CD4-positive, alpha-beta T cell (primary cell): ENCODE measurements around the gene ZSCAN16. TPM values are rescaled to one million over a fixed set of nuclear protein-coding genes. Genes with fewer than 3 reads are reported as not detected.
A peak's percentile ranks its signal among the peaks of the same experiment; 100 is the strongest.
"Not testable (repeated sequence)": the region's sequence is repeated elsewhere in the genome, so short reads cannot be mapped to it uniquely, and the experiment has no call there.

Source experiments
- ATAC-seq: fragments of 200-7000 bp; cut with Tn5 transposase; one replicate; pipeline ENCODE4 v1.10.0; 2022; ENCODE audit warnings: mild to moderate bottlenecking; ENCODE audit not compliant: poor library complexity
- CTCF ChIA-PET: fragments of 350-600 bp; sonication (Branson Sonifier 250); formaldehyde crosslinking; loops from one replicate; lab custom pipeline; 2021; ENCODE audit warnings: antibody characterized with exemption, inconsistent platforms; lab: Charles Lee
- POLR2A ChIA-PET: fragments of 350-600 bp; sonication (Branson Sonifier 250); formaldehyde crosslinking; loops from one replicate; lab custom pipeline; 2021; ENCODE audit warnings: antibody characterized with exemption, inconsistent platforms; lab: Charles Lee
- DNase-seq, 14 experiments: peaks; one replicate each; pipeline ENCODE4 v3.0.0-alpha.2; 2013 to 2020; ENCODE audit warnings: mixed read lengths in 2 of 14
- H3K27ac ChIP-seq, 2 donors: one replicate each; pipeline versions ENCODE4 v1.5.1 to v1.7.0; 2013; ENCODE audit warnings: low read length in 2 of 2, low read depth in 1 of 2, mild to moderate bottlenecking in 1 of 2
- H3K27me3 ChIP-seq, 2 experiments: 1 replicate in 1 of 2; 2 replicates in 1 of 2; pipeline versions ENCODE4 v1.6.1 to v1.7.0; 2013; ENCODE audit warnings: low read length in 2 of 2, control low read depth in 1 of 2, mild to moderate bottlenecking in 1 of 2, moderate library complexity in 1 of 2; ENCODE audit not compliant: insufficient read depth in 2 of 2, control insufficient read depth in 1 of 2
- H3K36me3 ChIP-seq: one replicate; pipeline ENCODE4 v1.6.1; 2013; ENCODE audit warnings: low read length, control low read depth; ENCODE audit not compliant: insufficient read depth
- H3K4me1 ChIP-seq: one replicate; pipeline ENCODE4 v1.6.1; 2013; ENCODE audit warnings: low read length, control low read depth; ENCODE audit not compliant: insufficient read depth
- H3K4me3 ChIP-seq: one replicate; pipeline ENCODE4 v1.5.1; 2013; ENCODE audit warnings: mild to moderate bottlenecking, low read length, moderate library complexity
- H3K9me3 ChIP-seq, 2 experiments: 1 replicate in 1 of 2; 2 replicates in 1 of 2; pipeline versions ENCODE4 v1.6.1 to v1.7.0; 2013; ENCODE audit warnings: low read length in 2 of 2, mild to moderate bottlenecking in 2 of 2, control low read depth in 1 of 2, moderate library complexity in 1 of 2; ENCODE audit not compliant: control insufficient read depth in 1 of 2, insufficient read depth in 1 of 2
- H3K27ac Mint-ChIP-seq: one replicate; pipeline ENCODE4 v1.8.0; 2020; ENCODE audit warnings: mixed read lengths
- H3K27me3 Mint-ChIP-seq: one replicate; pipeline ENCODE4 v1.8.0; 2021; ENCODE audit warnings: mixed read lengths
- H3K36me3 Mint-ChIP-seq: one replicate; pipeline ENCODE4 v1.8.0; 2021; ENCODE audit warnings: low read depth, mixed read lengths
- H3K4me1 Mint-ChIP-seq: one replicate; pipeline ENCODE4 v1.8.0; 2021; ENCODE audit warnings: low read depth, mixed read lengths
- H3K4me3 Mint-ChIP-seq: one replicate; pipeline ENCODE4 v1.8.0; 2020; ENCODE audit warnings: mild to moderate bottlenecking, mixed read lengths
- H3K9me3 Mint-ChIP-seq: one replicate; pipeline ENCODE4 v1.8.0; 2020; ENCODE audit warnings: mixed read lengths
- CTCF ChIP-seq: fragments of 200-600 bp; IDR thresholded peaks from one replicate; pipeline ENCODE4 v1.8.0; 2022; ENCODE audit warnings: antibody characterized with exemption, mild to moderate bottlenecking
- intact Hi-C, 2 experiments: fragments of 100-400 bp; cut with DNase I in 1 of 2; cut with micrococcal nuclease in 1 of 2; formaldehyde crosslinking; loops; one replicate each; pipeline versions ENCODE4 v1.15.1 to v1.9.0; 2023 to 2025; cut with DNase I, micrococcal nuclease
- polyA plus RNA-seq, 2 donors: library from polyadenylated mRNA; unstranded; fragments of 120-200 nt; gene quantifications; one replicate each; pipeline ENCODE4 v1.2.1, GENCODE V29; 2013
- total RNA-seq, 174 experiments: library from RNA in 2 of 174; stranded (reverse) in 2 of 174; gene quantifications; one replicate each; pipeline ENCODE4 v1.2.3 and lab custom pipeline; 2021 to 2026

ZSCAN16 gene
- total RNA-seq (1 to 10 TPM; 7.3 to 7.4 TPM), total RNA-seq (lab: John Stamatoyannopoulos, UW) (2.4 to 25.3 (median 15.1) reads per million in 172 experiments)
- polyA plus RNA-seq (2013, experiment 1 of 2): 10.0 TPM
- 8.8 TPM for polyA plus RNA-seq (2013, experiment 2 of 2)

- ChIA-PET CTCF (interaction anchor here (0.8 to 2.3 kb wide), 3 partner anchors 17 to 232 kb away, joined by 3 to 7 read pairs (median 5); partner anchors contain the start of gene ZKSCAN8), POLR2A (interaction anchor here (0.6 to 3.0 kb wide), 9 partner anchors 12 to 771 kb away, joined by 3 to 71 read pairs (median 4); partner anchors contain the start of genes ZKSCAN3, ZKSCAN8 and ZSCAN26)
- peak; percentile 56 for ATAC-seq
- TF ChIP-seq CTCF: no peak
- Mint-ChIP-seq H3K4me1 (peaks cover 57% of the 10 kb centered on the region), H3K9me3 (no peaks in the 10 kb centered on the region), H3K36me3 (peaks cover 56% of the 10 kb centered on the region), H3K27ac (peak within 1 kb of the TSS; percentile 95), H3K4me3 (peak within 1 kb of the TSS; percentile 83), H3K27me3 (no peaks in the 10 kb centered on the region)
- Histone ChIP-seq H3K27ac (peak within 1 kb of the TSS; percentile 84 to 91), H3K9me3 (no peaks in the 10 kb centered on the region), H3K36me3 (peaks cover 43% of the 10 kb centered on the region), H3K27me3 (no peaks in the 10 kb centered on the region), H3K4me1 (peaks cover 20% of the 10 kb centered on the region), H3K4me3 (peak within 1 kb of the TSS; percentile 85)
- DNase-seq: peak; percentile 51 to 87 (median 70)
- intact Hi-C loops: loop anchor here in 1 of 2 experiments (1.0 kb wide), 1 partner anchor 17 kb away; the partner anchor contains the start of gene ZKSCAN8
These were observed at the start of gene ZSCAN16 for GRCh38 chr6:28124350-28124970. Gene ZSCAN16, plus strand, starts transcription at chr6:28124609. Its CDS starts 835 bp downstream, at chr6:28125444.

DNA sequence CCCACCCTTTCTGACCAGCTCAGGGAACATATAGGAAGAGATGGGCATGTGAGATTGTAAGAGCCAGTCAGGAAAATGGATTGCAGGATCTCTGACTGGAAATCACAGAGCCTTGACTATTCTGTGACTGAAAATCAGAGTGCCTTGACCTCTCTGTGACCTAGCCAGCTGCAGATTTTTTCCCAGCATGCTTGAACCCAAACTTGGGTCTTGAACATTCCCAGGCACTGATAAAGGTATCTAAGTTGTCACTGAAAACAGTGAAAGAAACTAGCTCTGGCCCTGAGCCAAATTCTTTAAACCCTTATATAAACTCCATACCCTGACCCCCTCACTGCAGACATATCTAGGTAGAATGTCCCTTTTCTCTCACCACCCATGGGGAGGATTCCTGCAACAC is 46.4 kb upstream of the ZSCAN16 start:
- H3K27ac Mint-ChIP-seq: peak overlapping the region; percentile 49
- peaks cover 16% of the 10 kb centered on the region for H3K36me3 Mint-ChIP-seq
- H3K27me3 Mint-ChIP-seq: no peaks in the 10 kb centered on the region
- peaks cover 0 to 3% of the 10 kb centered on the region in 2 experiments for H3K27me3 ChIP-seq
- POLR2A ChIA-PET: no interaction called here
- peaks cover 22% of the 10 kb centered on the region for H3K4me1 Mint-ChIP-seq
- ATAC-seq: no peak
- no peak for DNase-seq
- H3K4me3 Mint-ChIP-seq: peak overlapping the region; percentile 86
- no peak for TF ChIP-seq CTCF
- H3K4me3 ChIP-seq: no peak overlapping the region
- H3K9me3 Mint-ChIP-seq: no peaks in the 10 kb centered on the region
- peaks cover 16% of the 10 kb centered on the region for H3K4me1 ChIP-seq
- no peaks in the 10 kb centered on the region for H3K9me3 ChIP-seq
- no peak overlapping the region for H3K27ac ChIP-seq
- H3K36me3 ChIP-seq: no peaks in the 10 kb centered on the region
- CTCF ChIA-PET: no interaction called here
- intact Hi-C loops: no loop called here

DNA sequence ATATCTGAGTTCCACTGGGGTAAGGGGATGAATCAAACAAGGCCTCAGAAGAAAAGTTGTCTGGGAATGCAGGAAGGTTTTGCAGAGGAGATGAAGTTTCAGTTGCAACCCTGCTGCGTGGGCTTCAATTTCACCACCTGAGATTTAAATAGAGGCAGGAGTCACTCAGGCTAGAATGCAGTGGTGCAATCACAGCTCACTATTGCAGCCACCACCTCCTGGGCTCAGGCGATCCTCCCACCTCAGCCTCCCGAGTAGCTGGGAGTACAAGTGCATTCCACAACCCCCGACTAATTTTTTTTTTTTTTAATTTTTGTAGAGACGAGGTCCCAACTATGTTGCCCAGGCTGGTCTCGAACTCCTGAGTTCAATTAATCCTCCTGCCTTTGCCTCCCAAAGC is 45.6 kb upstream of the ZSCAN16 start:
- Mint-ChIP-seq H3K27me3 (no peaks in the 10 kb centered on the region), H3K27ac (peak overlapping the region; percentile 49), H3K4me3 (peak overlapping the region; percentile 86), H3K4me1 (peaks cover 22% of the 10 kb centered on the region), H3K36me3 (peaks cover 16% of the 10 kb centered on the region), H3K9me3 (no peaks in the 10 kb centered on the region)
- POLR2A ChIA-PET: no interaction called here
- Histone ChIP-seq H3K27me3 (peaks cover 0 to under 1% of the 10 kb centered on the region in 2 experiments), H3K4me3 (no peak overlapping the region), H3K9me3 (no peaks in the 10 kb centered on the region), H3K27ac (no peak overlapping the region), H3K36me3 (no peaks in the 10 kb centered on the region), H3K4me1 (peaks cover 16% of the 10 kb centered on the region)
- ATAC-seq: no peak
- DNase-seq: no peak
- CTCF ChIA-PET: no interaction called here
- intact Hi-C loops: no loop called here
- TF ChIP-seq CTCF: no peak

DNA sequence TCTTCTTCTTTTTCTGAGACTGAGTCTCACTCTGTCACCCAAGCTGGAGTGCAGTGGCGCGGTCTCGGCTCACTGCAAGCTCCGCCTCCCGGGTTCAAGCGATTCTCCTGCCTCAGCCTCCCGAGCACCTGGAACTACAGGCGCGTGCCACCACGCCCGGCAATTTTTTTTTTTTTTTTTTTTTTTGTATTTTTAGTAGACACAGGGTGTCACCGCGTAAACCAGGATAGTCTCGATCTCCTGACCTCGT is 44.1 kb upstream of the ZSCAN16 start, which contains the start of gene ZNF165:
ZNF165 (plus strand) TSS at position 188 of the 250 bp plus-strand sequence. CDS start 4,913 bp downstream, outside the sequence.
- Mint-ChIP-seq H3K36me3 (peaks cover 16% of the 10 kb centered on the region), H3K4me1 (peaks cover 22% of the 10 kb centered on the region), H3K27ac (peak within 1 kb of the TSS; percentile 88), H3K4me3 (peak within 1 kb of the TSS; percentile 86)
- H3K4me3 ChIP-seq: peak within 1 kb of the TSS; percentile 71
- intact Hi-C loops: loop anchor here (2.0 to 10.0 kb wide), 7 partner anchors 24 to 272 kb away; partner anchors contain the start of genes ZKSCAN4 (in 1 of the 2) and ZSCAN26 (in 1 of the 2)
- not testable (repeated sequence) for H3K9me3 Mint-ChIP-seq, DNase-seq, H3K36me3 ChIP-seq, H3K27me3 Mint-ChIP-seq, H3K27me3 ChIP-seq, H3K9me3 ChIP-seq
- peak; percentile 24 for ATAC-seq
- ChIA-PET CTCF (interaction anchor here (0.9 kb wide), 1 partner anchor 25 kb away, joined by 3 read pairs; no protein-coding TSS in a partner anchor), POLR2A (interaction anchor here (0.6 to 1.5 kb wide), 8 partner anchors 9 to 1959 kb away, joined by 3 to 5 read pairs (median 4); partner anchors contain the start of gene ZKSCAN8)
- H3K4me1 ChIP-seq: peaks cover 16% of the 10 kb centered on the region
- peak within 1 kb of the TSS; percentile 82 to 90 for H3K27ac ChIP-seq
